Stomach (tissue), 4 donors: ENCODE measurements around the gene SIX3.

ENCODE experiments used
- EP300 ChIP-seq: sonication (generic); formaldehyde crosslinking; IDR thresholded peaks from one replicate; pipeline ENCODE4 v1.6.1; 2017; ENCODE audit warnings: antibody characterized with exemption
- POLR2A ChIP-seq, 4 donors: fragments of 450-650 bp; IDR thresholded peaks; one replicate each; pipeline ENCODE4 v1.6.1; 2016; ENCODE audit warnings: antibody characterized with exemption in 4 of 4, control low read depth in 2 of 4, mild to moderate bottlenecking in 1 of 4, moderate library complexity in 1 of 4
- POLR2AphosphoS5 ChIP-seq, 3 donors: sonication (generic); formaldehyde crosslinking; IDR thresholded peaks; one replicate each; pipeline ENCODE4 v1.6.1; 2016; ENCODE audit warnings: antibody characterized with exemption in 3 of 3
- TF ChIP-seq, protein P1 (sequence below), 7 experiments: fragments of 450-650 bp in 4 of 7; fragments of 200-600 bp in 3 of 7; sonication (generic) in 3 of 7; IDR thresholded peaks; one replicate each; pipeline ENCODE4 v1.5.1; 2016 to 2019; ENCODE audit warnings: antibody characterized with exemption in 7 of 7, control low read depth in 2 of 7, mild to moderate bottlenecking in 1 of 7

GRCh38 chr2:44918095-44918775, 23.3 kb upstream of the SIX3 start:
- TF ChIP-seq POLR2A (IDR thresholded peaks at IDR 0.05) (no peak), POLR2AphosphoS5 (IDR thresholded peaks at IDR 0.05) (no peak), EP300 (no peak)
- TF ChIP-seq, protein P1, sequence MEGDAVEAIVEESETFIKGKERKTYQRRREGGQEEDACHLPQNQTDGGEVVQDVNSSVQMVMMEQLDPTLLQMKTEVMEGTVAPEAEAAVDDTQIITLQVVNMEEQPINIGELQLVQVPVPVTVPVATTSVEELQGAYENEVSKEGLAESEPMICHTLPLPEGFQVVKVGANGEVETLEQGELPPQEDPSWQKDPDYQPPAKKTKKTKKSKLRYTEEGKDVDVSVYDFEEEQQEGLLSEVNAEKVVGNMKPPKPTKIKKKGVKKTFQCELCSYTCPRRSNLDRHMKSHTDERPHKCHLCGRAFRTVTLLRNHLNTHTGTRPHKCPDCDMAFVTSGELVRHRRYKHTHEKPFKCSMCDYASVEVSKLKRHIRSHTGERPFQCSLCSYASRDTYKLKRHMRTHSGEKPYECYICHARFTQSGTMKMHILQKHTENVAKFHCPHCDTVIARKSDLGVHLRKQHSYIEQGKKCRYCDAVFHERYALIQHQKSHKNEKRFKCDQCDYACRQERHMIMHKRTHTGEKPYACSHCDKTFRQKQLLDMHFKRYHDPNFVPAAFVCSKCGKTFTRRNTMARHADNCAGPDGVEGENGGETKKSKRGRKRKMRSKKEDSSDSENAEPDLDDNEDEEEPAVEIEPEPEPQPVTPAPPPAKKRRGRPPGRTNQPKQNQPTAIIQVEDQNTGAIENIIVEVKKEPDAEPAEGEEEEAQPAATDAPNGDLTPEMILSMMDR (IDR thresholded peaks at IDR 0.05): no peak
